ENCODE measurements around the gene YES1. TPM values are rescaled to one million over a fixed set of nuclear protein-coding genes. Genes with fewer than 3 reads are reported as not detected.

The YES1 gene
- total and polyA plus RNA-seq, 2 of the 13 experiments (the other 11 are each of a cell fraction or from before 2014, with no cell fraction given) = 17.2 to 70.8 TPM

DNA sequence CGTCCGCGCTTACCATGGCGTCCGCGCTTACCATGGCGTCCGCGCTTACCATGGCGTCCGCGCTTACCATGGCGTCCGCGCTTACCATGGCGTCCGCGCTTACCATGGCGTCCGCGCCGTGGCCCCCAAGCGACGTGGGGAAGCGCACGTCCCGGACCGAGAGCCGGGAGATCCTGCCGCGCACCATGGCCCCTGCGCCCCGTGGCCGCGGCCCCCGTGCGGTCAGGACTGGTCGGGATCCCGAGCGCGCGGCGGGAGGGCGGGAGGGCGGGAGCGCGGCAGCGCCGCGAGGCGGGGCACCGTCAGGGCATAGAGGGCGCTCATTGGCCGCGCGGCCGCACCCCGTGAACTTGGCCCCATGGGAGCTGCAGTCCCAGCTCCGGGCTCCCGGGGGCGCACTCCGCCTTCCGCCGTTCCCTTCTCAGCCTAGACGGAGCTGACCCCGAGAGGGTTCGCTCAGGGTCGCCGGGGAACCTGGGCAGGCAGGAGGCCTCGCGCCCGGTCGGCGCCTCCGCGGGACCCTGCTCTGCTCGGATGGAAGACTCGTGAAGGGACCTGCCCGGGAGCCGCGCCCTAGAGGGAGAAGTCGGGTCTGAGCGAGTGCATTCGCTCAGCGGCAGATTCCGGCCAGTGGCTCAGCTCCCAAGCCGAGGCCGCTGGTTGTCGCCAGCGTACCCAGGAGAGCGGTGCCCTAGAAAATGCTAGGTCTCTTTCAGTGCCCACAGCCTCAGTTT lies 99.5 kb downstream of the YES1 start, which contains the start of gene ENOSF1 (continued):
- TF ChIP-seq, protein P1, sequence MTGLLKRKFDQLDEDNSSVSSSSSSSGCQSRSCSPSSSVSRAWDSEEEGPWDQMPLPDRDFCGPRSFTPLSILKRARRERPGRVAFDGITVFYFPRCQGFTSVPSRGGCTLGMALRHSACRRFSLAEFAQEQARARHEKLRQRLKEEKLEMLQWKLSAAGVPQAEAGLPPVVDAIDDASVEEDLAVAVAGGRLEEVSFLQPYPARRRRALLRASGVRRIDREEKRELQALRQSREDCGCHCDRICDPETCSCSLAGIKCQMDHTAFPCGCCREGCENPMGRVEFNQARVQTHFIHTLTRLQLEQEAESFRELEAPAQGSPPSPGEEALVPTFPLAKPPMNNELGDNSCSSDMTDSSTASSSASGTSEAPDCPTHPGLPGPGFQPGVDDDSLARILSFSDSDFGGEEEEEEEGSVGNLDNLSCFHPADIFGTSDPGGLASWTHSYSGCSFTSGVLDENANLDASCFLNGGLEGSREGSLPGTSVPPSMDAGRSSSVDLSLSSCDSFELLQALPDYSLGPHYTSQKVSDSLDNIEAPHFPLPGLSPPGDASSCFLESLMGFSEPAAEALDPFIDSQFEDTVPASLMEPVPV (CRISPR knock-in tag; IDR thresholded peaks at IDR 0.05) = no peak; the same call in 1 of the 2 replicates
- TF ChIP-seq RBFOX2 (IDR thresholded peaks at IDR 0.05; ENCODE audit: low read depth, low read length) (peak; percentile 91), HIVEP1 (CRISPR knock-in tag; IDR thresholded peaks at IDR 0.05) (no peak), NCOA2 (CRISPR knock-in tag; IDR thresholded peaks at IDR 0.05) (no peak), ZNF616 (CRISPR knock-in tag; IDR thresholded peaks at IDR 0.05; ENCODE audit: low read depth) (peak; percentile 93), MEF2D (CRISPR knock-in tag; IDR thresholded peaks at IDR 0.05) (no peak), HHEX (CRISPR knock-in tag; IDR thresholded peaks at IDR 0.05) (no peak), ELF1 (CRISPR knock-in tag; IDR thresholded peaks at IDR 0.05) (no peak), ZNF143 (CRISPR knock-in tag; IDR thresholded peaks at IDR 0.05) (peak; percentile 72), CAMTA2 (CRISPR knock-in tag; IDR thresholded peaks at IDR 0.05; ENCODE audit: borderline replicate concordance) (no peak), ZNF367 (CRISPR knock-in tag; IDR thresholded peaks at IDR 0.05; ENCODE audit: borderline replicate concordance) (no peak), RFXANK (CRISPR knock-in tag; IDR thresholded peaks at IDR 0.05) (no peak), MAZ (IDR thresholded peaks at IDR 0.05; ENCODE audit: borderline replicate concordance, low read depth, low read length) (no peak), MAZ (CRISPR knock-in tag; IDR thresholded peaks at IDR 0.05; ENCODE audit: low read depth) (peak; percentile 71; the same call in 1 of the 2 replicates), HNRNPLL (IDR thresholded peaks at IDR 0.05; ENCODE audit: low read depth, low read length, poor library complexity, severe bottlenecking) (peak; percentile 50), GFI1 (CRISPR knock-in tag; IDR thresholded peaks at IDR 0.05; ENCODE audit: borderline replicate concordance) (no peak; the same call in 1 of the 2 replicates), TAF1 (CRISPR knock-in tag; IDR thresholded peaks at IDR 0.05) (peak; percentile 83), STAG1 (CRISPR knock-in tag; IDR thresholded peaks at IDR 0.05) (peak; percentile 69), NFKB2 (CRISPR knock-in tag; IDR thresholded peaks at IDR 0.05; ENCODE audit: borderline replicate concordance) (no peak), SETDB1 (CRISPR knock-in tag; IDR thresholded peaks at IDR 0.05; ENCODE audit: borderline replicate concordance) (no peak), ADNP (CRISPR knock-in tag; IDR thresholded peaks at IDR 0.05) (no peak), ESRRA (CRISPR knock-in tag; IDR thresholded peaks at IDR 0.05; ENCODE audit: low read depth) (peak; percentile 52; the same call in 1 of the 2 replicates), SNAI1 (CRISPR knock-in tag; IDR thresholded peaks at IDR 0.05; ENCODE audit: borderline replicate concordance) (no peak), IKZF4 (CRISPR knock-in tag; IDR thresholded peaks at IDR 0.05; ENCODE audit: borderline replicate concordance, low read depth, not compliant biosample characterization) (peak; percentile 88), SMARCE1 (IDR thresholded peaks at IDR 0.05; ENCODE audit: borderline replicate concordance) (no peak), ZNF564 (CRISPR knock-in tag; IDR thresholded peaks at IDR 0.05) (peak; percentile 67; the same call in 1 of the 2 replicates), DMAP1 (CRISPR knock-in tag; IDR thresholded peaks at IDR 0.05) (peak; percentile 88), ZNF7 (CRISPR knock-in tag; IDR thresholded peaks at IDR 0.05) (no peak)
- TF ChIP-seq, protein P2, sequence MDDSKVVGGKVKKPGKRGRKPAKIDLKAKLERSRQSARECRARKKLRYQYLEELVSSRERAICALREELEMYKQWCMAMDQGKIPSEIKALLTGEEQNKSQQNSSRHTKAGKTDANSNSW (CRISPR knock-in tag; IDR thresholded peaks at IDR 0.05; ENCODE audit: borderline replicate concordance) = peak; percentile 11; the same call in 1 of the 2 replicates
- TF ChIP-seq, protein P3, sequence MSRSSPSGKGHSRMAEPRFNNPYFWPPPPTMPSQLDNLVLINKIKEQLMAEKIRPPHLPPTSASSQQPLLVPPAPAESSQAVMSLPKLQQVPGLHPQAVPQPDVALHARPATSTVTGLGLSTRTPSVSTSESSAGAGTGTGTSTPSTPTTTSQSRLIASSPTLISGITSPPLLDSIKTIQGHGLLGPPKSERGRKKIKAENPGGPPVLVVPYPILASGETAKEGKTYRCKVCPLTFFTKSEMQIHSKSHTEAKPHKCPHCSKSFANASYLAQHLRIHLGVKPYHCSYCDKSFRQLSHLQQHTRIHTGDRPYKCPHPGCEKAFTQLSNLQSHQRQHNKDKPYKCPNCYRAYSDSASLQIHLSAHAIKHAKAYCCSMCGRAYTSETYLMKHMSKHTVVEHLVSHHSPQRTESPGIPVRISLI (CRISPR knock-in tag; IDR thresholded peaks at IDR 0.05; ENCODE audit: borderline replicate concordance) = peak; percentile 55; the same call in 1 of the 2 replicates

All from HepG2 (cell line).